ENCODE data around the gene SUMF1.
A peak's percentile ranks its signal among the peaks of the same experiment; 100 is the strongest.

SUMF1 gene

DNA sequence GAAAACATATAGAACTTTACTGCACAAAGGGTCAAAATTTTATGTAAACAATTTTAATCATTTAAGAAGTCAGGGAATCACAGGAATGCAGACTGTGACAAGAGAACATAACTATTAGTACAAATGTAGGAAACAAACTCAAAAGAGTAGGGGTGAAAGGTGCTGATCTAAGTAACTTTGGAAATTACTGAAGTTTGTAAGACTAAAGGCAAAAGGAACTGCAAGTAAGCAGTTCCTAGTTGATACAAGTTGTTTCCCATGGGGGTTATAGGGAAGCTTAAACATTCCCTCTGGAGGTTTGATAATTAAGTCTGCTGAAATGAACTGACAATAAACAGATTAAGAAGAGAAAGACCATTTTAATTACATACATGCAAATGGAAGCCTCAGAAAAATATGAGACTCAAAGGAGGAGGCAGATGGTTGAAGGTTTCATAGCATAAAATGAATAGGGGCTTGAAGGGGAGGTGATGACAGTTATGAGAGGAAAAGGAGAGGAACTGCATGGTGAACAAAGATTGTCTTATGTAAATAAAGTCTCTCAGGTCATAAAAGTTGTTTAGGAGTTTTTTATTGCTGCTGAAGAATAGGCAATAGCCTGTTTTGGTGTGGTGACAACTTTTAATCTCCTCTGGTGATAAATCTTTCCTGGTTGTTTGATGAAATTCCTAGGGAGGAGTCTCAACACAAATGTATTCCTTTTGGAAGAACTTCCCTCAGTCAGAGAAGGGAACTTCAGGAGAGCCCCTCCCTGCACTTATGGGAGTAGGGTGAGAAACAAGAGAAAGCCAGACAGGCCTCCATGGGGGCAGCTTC, 146.8 kb downstream of the SUMF1 start:
- TF ChIP-seq EZH2phosphoT487 (IDR thresholded peaks at IDR 0.05; ENCODE audit: borderline replicate concordance) = no peak
- TF ChIP-seq, protein P1, sequence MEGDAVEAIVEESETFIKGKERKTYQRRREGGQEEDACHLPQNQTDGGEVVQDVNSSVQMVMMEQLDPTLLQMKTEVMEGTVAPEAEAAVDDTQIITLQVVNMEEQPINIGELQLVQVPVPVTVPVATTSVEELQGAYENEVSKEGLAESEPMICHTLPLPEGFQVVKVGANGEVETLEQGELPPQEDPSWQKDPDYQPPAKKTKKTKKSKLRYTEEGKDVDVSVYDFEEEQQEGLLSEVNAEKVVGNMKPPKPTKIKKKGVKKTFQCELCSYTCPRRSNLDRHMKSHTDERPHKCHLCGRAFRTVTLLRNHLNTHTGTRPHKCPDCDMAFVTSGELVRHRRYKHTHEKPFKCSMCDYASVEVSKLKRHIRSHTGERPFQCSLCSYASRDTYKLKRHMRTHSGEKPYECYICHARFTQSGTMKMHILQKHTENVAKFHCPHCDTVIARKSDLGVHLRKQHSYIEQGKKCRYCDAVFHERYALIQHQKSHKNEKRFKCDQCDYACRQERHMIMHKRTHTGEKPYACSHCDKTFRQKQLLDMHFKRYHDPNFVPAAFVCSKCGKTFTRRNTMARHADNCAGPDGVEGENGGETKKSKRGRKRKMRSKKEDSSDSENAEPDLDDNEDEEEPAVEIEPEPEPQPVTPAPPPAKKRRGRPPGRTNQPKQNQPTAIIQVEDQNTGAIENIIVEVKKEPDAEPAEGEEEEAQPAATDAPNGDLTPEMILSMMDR (conservative IDR thresholded peaks at IDR 0.05; ENCODE audit: low read length) = no peak
- no peaks in the 10 kb centered on the region for H4K20me1 ChIP-seq (ENCODE audit: insufficient read depth, low read length, poor library complexity, severe bottlenecking)

DNA sequence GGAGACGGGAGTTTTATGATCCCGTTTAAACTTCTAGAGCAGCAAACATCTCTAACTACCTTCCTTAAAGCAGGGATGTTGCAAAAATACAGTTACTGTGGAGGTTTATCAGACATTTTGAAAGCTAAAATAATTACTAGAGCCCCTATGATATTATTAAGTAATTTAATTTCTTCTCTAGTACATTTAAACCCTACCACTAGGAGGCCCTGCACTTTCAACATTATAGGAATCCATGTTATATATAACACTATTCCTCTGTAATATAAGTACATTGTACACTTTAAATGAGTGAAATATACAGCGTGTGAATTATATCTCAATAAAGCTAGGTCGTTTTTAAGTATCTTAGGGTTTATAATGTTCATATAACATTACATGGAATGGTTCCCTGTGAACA, 152.4 kb downstream of the SUMF1 start:
- H3F3A ChIP-seq (ENCODE audit: low read depth) = no peaks in the 10 kb centered on the region
- no peak overlapping the region for H2AFZ ChIP-seq (ENCODE audit: low read length)
- H3K4me1 ChIP-seq (ENCODE audit: insufficient read depth, low read length, poor library complexity, severe bottlenecking) = peaks cover 21% of the 10 kb centered on the region
- no peaks in the 10 kb centered on the region for H3K9me2 ChIP-seq (replicated peaks; ENCODE audit: low read depth, low read length)
- no peaks in the 10 kb centered on the region for H4K20me1 ChIP-seq (ENCODE audit: insufficient read depth, low read length, poor library complexity, severe bottlenecking)
- H3K36me3 ChIP-seq (ENCODE audit: insufficient read depth, low read length) = peaks cover 10% of the 10 kb centered on the region; the same call in 1 of the 2 replicates
- H3K79me2 ChIP-seq (ENCODE audit: insufficient read depth, low read length) = peaks cover 16% of the 10 kb centered on the region
- no peaks in the 10 kb centered on the region for H3K27me3 ChIP-seq (ENCODE audit: insufficient read depth, low read length, poor library complexity, severe bottlenecking)
- H3K9ac ChIP-seq (ENCODE audit: low read depth, low read length, poor library complexity, severe bottlenecking) = no peak overlapping the region
- no peak overlapping the region for H3K4me2 ChIP-seq (ENCODE audit: low read depth, low read length, poor library complexity, severe bottlenecking)
- TF ChIP-seq, protein P1 (conservative IDR thresholded peaks at IDR 0.05; ENCODE audit: low read length) = peak; percentile 74
- TF ChIP-seq EZH2phosphoT487 (IDR thresholded peaks at IDR 0.05; ENCODE audit: borderline replicate concordance) = no peak
- H3K9me3 ChIP-seq (ENCODE audit: insufficient read depth, low read depth, low read length) = no peaks in the 10 kb centered on the region
- no peak overlapping the region for H3K4me3 ChIP-seq (ENCODE audit: low read length, poor library complexity, severe bottlenecking)

More for the DNA sequence above, 146.8 kb downstream of the SUMF1 start:
- no peaks in the 10 kb centered on the region for H3K79me2 ChIP-seq (ENCODE audit: insufficient read depth, low read length)
- peaks cover 32% of the 10 kb centered on the region for H3K4me1 ChIP-seq (ENCODE audit: insufficient read depth, low read length, poor library complexity, severe bottlenecking)
- no peaks in the 10 kb centered on the region for H3F3A ChIP-seq (ENCODE audit: low read depth)
- peak overlapping the region; percentile 1 for H3K4me3 ChIP-seq (ENCODE audit: low read length, poor library complexity, severe bottlenecking)
- no peaks in the 10 kb centered on the region for H3K9me3 ChIP-seq (ENCODE audit: insufficient read depth, low read depth, low read length)
- H3K9ac ChIP-seq (ENCODE audit: low read depth, low read length, poor library complexity, severe bottlenecking) = no peak overlapping the region
- H2AFZ ChIP-seq (ENCODE audit: low read length) = 0 out of 2 replicates have a peak overlapping the region, but pooled peaks have one; percentile 10
- H3K9me2 ChIP-seq (replicated peaks; ENCODE audit: low read depth, low read length) = no peaks in the 10 kb centered on the region
- H3K36me3 ChIP-seq (ENCODE audit: insufficient read depth, low read length) = no peaks in the 10 kb centered on the region; the same call in 1 of the 2 replicates
- peak overlapping the region; percentile 46 for H3K4me2 ChIP-seq (ENCODE audit: low read depth, low read length, poor library complexity, severe bottlenecking)
- H3K27me3 ChIP-seq (ENCODE audit: insufficient read depth, low read length, poor library complexity, severe bottlenecking) = no peaks in the 10 kb centered on the region

DNA sequence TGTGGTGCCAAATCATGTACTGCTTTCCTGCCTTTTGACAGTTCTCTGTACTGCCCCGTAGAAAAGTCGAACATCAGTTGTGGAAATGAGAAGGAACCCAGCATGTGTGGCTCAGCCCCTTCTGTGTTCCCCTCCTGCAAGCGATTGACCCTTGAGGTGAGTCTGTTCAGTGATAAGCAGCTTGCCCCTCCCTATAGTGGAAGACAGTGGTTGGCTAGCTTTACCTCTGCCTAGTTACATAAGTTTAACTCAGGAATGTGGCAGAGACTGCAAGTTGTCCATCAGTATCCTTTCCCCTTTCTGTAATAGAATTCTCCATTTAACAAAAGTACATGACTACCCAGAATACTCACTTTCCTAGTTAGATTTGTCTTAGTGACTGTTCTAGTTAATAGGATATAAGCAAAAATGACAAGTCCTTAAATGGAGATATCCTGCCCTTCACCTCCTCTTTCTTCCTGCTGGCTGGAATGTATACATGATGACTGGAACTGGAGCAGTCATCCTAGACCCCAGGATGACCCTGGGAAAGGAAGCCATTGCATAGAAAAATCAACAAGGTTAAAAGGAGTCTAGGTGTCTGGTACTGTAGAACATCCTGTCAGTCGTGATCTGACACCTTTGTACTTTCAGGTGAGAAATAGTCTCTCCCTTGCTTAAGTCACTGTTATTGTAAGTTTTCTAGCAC, 153.3 kb downstream of the SUMF1 start:
- H3F3A ChIP-seq (ENCODE audit: low read depth) = no peaks in the 10 kb centered on the region
- no peak overlapping the region for H3K4me2 ChIP-seq (ENCODE audit: low read depth, low read length, poor library complexity, severe bottlenecking)

More for the DNA sequence above, 153.3 kb downstream of the SUMF1 start:
- no peak overlapping the region for H2AFZ ChIP-seq (ENCODE audit: low read length)
- no peaks in the 10 kb centered on the region for H3K9me2 ChIP-seq (replicated peaks; ENCODE audit: low read depth, low read length)
- H3K9me3 ChIP-seq (ENCODE audit: insufficient read depth, low read depth, low read length) = no peaks in the 10 kb centered on the region
- TF ChIP-seq, protein P1 (conservative IDR thresholded peaks at IDR 0.05; ENCODE audit: low read length) = no peak
- no peak for TF ChIP-seq EZH2phosphoT487 (IDR thresholded peaks at IDR 0.05; ENCODE audit: borderline replicate concordance)
- peaks cover 25% of the 10 kb centered on the region for H3K79me2 ChIP-seq (ENCODE audit: insufficient read depth, low read length)
- H3K9ac ChIP-seq (ENCODE audit: low read depth, low read length, poor library complexity, severe bottlenecking) = no peak overlapping the region
- peaks cover 10% of the 10 kb centered on the region; the same call in 1 of the 2 replicates for H3K36me3 ChIP-seq (ENCODE audit: insufficient read depth, low read length)
- H3K27me3 ChIP-seq (ENCODE audit: insufficient read depth, low read length, poor library complexity, severe bottlenecking) = no peaks in the 10 kb centered on the region
- no peaks in the 10 kb centered on the region for H4K20me1 ChIP-seq (ENCODE audit: insufficient read depth, low read length, poor library complexity, severe bottlenecking)
- H3K4me1 ChIP-seq (ENCODE audit: insufficient read depth, low read length, poor library complexity, severe bottlenecking) = peaks cover 28% of the 10 kb centered on the region
- no peak overlapping the region for H3K4me3 ChIP-seq (ENCODE audit: low read length, poor library complexity, severe bottlenecking)
